Heart left ventricle (tissue), 13 donors: ENCODE measurements around the gene HNRNPC.

ENCODE experiments used
- CTCF ChIP-seq, 12 donors: fragments of 200-600 bp; sonication (generic) in 4 of 12; IDR thresholded peaks; one replicate each; pipeline versions ENCODE4 v1.5.0 to v1.8.0; 2018 to 2022; ENCODE audit warnings: antibody characterized with exemption in 12 of 12, mild to moderate bottlenecking in 5 of 12
- POLR2A ChIP-seq, 2 donors: fragments of 450-650 bp; IDR thresholded peaks; one replicate each; pipeline ENCODE4 v1.6.1; 2017; ENCODE audit warnings: antibody characterized with exemption in 2 of 2, mild to moderate bottlenecking in 2 of 2, moderate library complexity in 2 of 2
- donor health status: ischemic (EF 13 %, LVEDD 7.1; RV severe dilation, severe dysfunction).
- donor health status: DM: no; HTN: yes; CAD: no.
- donor health status: DM: no; HTN: no; CAD: no.
- donor health status: ischemic (EF 25% LVEDD 6.9; RV normal size, moderate dysfunction).
- donor health status: ischemic (EF 25% LVEDD 5.7; RV mildly dilated, moderate dysfunction).
- donor health status: ischemic (EF 35%, LVEDD 5.7; RV mildly dilated, moderate dysfunction).
- donor health status: nonischemic (EF 11% LVEDD 7.7; RV severe dilation, severe dysfunction).
- donor health status: DM: yes; HTN: yes; CAD: no.
- donor health status: PGD.
- donor health status: ischemic (EF 29% LVEDD 5.4; RV normal size, mild dysfunction).
- donor health status: nonischemic (EF 23%, LVEDD 6.1; RV moderate dilation, normal function).

- TF ChIP-seq CTCF (IDR thresholded peaks at IDR 0.05) (no peak), POLR2A (IDR thresholded peaks at IDR 0.05) (no peak)
Observed at GRCh38 chr14:21234112-21234511, 35.1 kb downstream of the HNRNPC start.
